ENCODE measurements around the gene C17orf100. TPM values are rescaled to one million over a fixed set of nuclear protein-coding genes. Genes with fewer than 3 reads are reported as not detected.

The C17orf100 gene
- total RNA-seq, 1 experiment from 2014 or later = 0.70 TPM

DNA sequence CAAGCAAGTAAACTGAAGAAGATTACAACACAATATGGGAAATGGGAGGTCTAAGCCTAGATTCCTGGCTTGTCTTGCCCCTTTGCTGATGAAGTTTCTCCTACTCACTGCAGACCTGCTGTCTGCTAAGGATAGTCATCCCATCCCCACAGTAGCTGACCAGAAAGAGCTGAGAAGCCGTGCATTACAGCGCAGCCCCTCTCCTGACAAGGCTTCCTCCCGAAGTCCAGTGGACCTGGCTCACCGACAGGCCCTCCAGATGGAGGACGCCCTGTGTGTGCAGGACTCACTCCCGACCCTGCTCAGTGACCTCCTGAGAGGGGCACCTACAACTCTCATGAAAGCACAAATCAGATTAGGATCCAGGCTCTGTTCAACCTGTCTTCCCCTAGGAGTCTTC is 46.4 kb upstream of the C17orf100 start:
- H3K36me3 Mint-ChIP-seq (ENCODE audit: insufficient read depth in 1 of 3, low read depth in 3 of 3) = peaks cover 10 to 86% (median 43%) of the 10 kb centered on the region in 3 experiments
- Histone ChIP-seq H3K23me2 (ENCODE audit: insufficient read length, low read depth, low read length, poor library complexity, severe bottlenecking) (no peaks in the 10 kb centered on the region), H3K79me2 (ENCODE audit: insufficient read depth, low read length) (no peaks in the 10 kb centered on the region), H3K23ac (ENCODE audit: insufficient read length, low read depth, low read length) (no peak overlapping the region), H3K79me1 (ENCODE audit: insufficient read depth, low read depth, low read length, poor library complexity, severe bottlenecking) (no peaks in the 10 kb centered on the region), H2BK12ac (ENCODE audit: insufficient read length, low read depth, low read length) (no peak overlapping the region), H3K9ac (ENCODE audit: extremely low read depth, insufficient read length, low read length) (no peak overlapping the region), H3K4ac (ENCODE audit: low read depth, low read length) (no peak overlapping the region), H2BK120ac (ENCODE audit: low read depth, low read length, poor library complexity, severe bottlenecking) (no peak overlapping the region), H3K56ac (ENCODE audit: insufficient read length, low read depth, low read length) (no peak overlapping the region), H2BK20ac (ENCODE audit: low read depth, low read length, poor library complexity, severe bottlenecking) (no peak overlapping the region), H4K8ac (replicated peaks; ENCODE audit: insufficient read length, low read depth, low read length) (no peak overlapping the region), H3K27ac (ENCODE audit: insufficient read length, low read depth, low read length) (no peak overlapping the region), H2BK15ac (ENCODE audit: low read depth, low read length) (no peak overlapping the region), H3K18ac (ENCODE audit: insufficient read length, low read depth, low read length) (no peak overlapping the region), H2AK5ac (ENCODE audit: insufficient read length, low read length) (no peak overlapping the region), H4K20me1 (ENCODE audit: control insufficient read depth, insufficient read depth, insufficient read length) (no peaks in the 10 kb centered on the region), H3T11ph (ENCODE audit: low read length) (no peak overlapping the region), H3K4me2 (ENCODE audit: insufficient read depth, insufficient read length, low read length) (no peak overlapping the region), H3K27me3 (ENCODE audit: insufficient read depth, low read length) (no peaks in the 10 kb centered on the region), H3K4me1 (ENCODE audit: insufficient read depth, low read length) (no peaks in the 10 kb centered on the region), H3K9me3 (ENCODE audit: control insufficient read depth, low read depth, low read length) (no peaks in the 10 kb centered on the region), H2BK5ac (ENCODE audit: insufficient read length, low read length) (no peak overlapping the region), H2AFZ (ENCODE audit: low read length) (no peak overlapping the region), H4K91ac (ENCODE audit: insufficient read length, low read depth, low read length) (no peak overlapping the region), H3K14ac (ENCODE audit: insufficient read depth, low read length) (no peak overlapping the region), H4K5ac (ENCODE audit: insufficient read length, low read depth, low read length) (no peak overlapping the region)
- WGBS (ENCODE audit: extremely low coverage, insufficient read length, low lambda C conversion rate) = no CpG with 5 or more reads among the region's 6 CpGs
- H3K27ac Mint-ChIP-seq = no peak overlapping the region
- H3K4me3 Mint-ChIP-seq = no peak overlapping the region
- H3K9me3 Mint-ChIP-seq = no peaks in the 10 kb centered on the region
- no peaks in the 10 kb centered on the region for H3K4me1 Mint-ChIP-seq
- H3K27me3 Mint-ChIP-seq (ENCODE audit: low read depth) = no peaks in the 10 kb centered on the region
- no peak for TF ChIP-seq CTCF (conservative IDR thresholded peaks at IDR 0.05)
- no peak for DNase-seq

Data from H9 (cell line).